ENCODE data around the gene MAB21L3. TPM values are rescaled to one million over a fixed set of nuclear protein-coding genes. Genes with fewer than 3 reads are reported as not detected.

The MAB21L3 gene
- total and polyA plus RNA-seq, 2 donors (not counting 3 experiments of a cell fraction or from before 2014, with no cell fraction given) = not detected

DNA sequence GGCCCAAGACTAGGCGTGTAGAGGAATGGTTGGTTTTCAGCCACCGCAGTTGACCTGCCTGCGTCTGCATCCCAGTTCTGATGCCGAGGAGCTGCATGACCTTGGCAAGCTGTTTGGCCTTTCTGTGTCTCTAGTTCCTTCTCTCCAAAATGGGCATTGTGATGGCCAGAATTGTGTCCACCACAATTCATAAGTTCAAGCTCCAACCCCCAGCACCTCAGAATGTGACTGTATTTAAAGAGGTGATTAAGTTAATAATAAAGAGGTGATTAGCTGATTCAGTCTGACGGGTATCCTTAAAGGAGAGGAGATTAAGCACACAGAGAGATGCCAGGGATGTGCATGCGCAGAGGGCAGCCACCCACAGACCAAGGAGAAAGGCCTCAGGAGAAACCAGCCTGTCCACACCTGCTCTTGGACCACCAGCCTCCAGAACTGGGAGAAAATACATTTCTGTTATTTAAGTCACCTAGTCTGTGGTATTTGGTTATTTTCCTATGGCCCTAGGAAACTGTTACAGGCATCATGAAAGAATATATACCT is 28.5 kb downstream of the MAB21L3 start:
- H3K4me2 ChIP-seq (ENCODE audit: insufficient read depth, low read length) = no peak overlapping the region
- peaks cover 0 to 10% of the 10 kb centered on the region in 2 experiments for H3K27me3 ChIP-seq (ENCODE audit: control insufficient read depth in 2 of 2, insufficient read depth in 2 of 2, low read length in 2 of 2)
- no peaks in the 10 kb centered on the region for H4K20me1 ChIP-seq (replicated peaks; ENCODE audit: control insufficient read depth, extremely low read depth, insufficient read depth, low read length)
- no peaks in the 10 kb centered on the region for H3K36me3 ChIP-seq (ENCODE audit: control insufficient read depth in 2 of 2, extremely low read depth in 1 of 2, insufficient read depth in 2 of 2, low read length in 2 of 2)
- FAIRE-seq (no peak), DNase-seq (ENCODE audit: low read depth, low spot score) (no peak)
- no peak overlapping the region for H3K4me3 ChIP-seq (replicated peaks in 1 of 3; ENCODE audit: insufficient read depth in 1 of 3, low read depth in 1 of 3, low read length in 3 of 3)
- H3K9me1 ChIP-seq (replicated peaks; ENCODE audit: control insufficient read depth, extremely low read depth, insufficient read depth, low read length) = no peaks in the 10 kb centered on the region
- TF ChIP-seq POLR2AphosphoS5 (IDR thresholded peaks at IDR 0.05; ENCODE audit: insufficient read depth, low read depth, low read length) = no peak
- no peak for TF ChIP-seq FOS (IDR thresholded peaks at IDR 0.05; ENCODE audit: borderline replicate concordance, insufficient read depth, low read length)
- TF ChIP-seq POLR2A (IDR thresholded peaks at IDR 0.05; ENCODE audit: low read depth, low read length) = no peak
- TF ChIP-seq JUN (IDR thresholded peaks at IDR 0.05; ENCODE audit: borderline replicate concordance, insufficient read depth, insufficient read length, low read depth) = no peak
- no peak for TF ChIP-seq MYC (IDR thresholded peaks at IDR 0.05; ENCODE audit: low read depth, low read length)
- TF ChIP-seq CTCF (IDR thresholded peaks at IDR 0.05; ENCODE audit: extremely low read depth in 1 of 2, insufficient read depth in 1 of 2, low read depth in 1 of 2, low read length in 2 of 2) = no peak
- no peak for TF ChIP-seq GATA2 (IDR thresholded peaks at IDR 0.05; ENCODE audit: insufficient read depth, insufficient read length, low read depth, low read length)
- TF ChIP-seq EZH2 (IDR thresholded peaks at IDR 0.05; ENCODE audit: borderline replicate concordance, low read depth, low read length, severe bottlenecking) = no peak
- TF ChIP-seq, protein P1, sequence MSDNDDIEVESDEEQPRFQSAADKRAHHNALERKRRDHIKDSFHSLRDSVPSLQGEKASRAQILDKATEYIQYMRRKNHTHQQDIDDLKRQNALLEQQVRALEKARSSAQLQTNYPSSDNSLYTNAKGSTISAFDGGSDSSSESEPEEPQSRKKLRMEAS (IDR thresholded peaks at IDR 0.05; ENCODE audit: insufficient read depth, insufficient read length) = no peak
- H3K9me3 ChIP-seq (replicated peaks; ENCODE audit: control insufficient read depth, insufficient read depth, low read length) = no peaks in the 10 kb centered on the region
- no peaks in the 10 kb centered on the region for H3K79me2 ChIP-seq (ENCODE audit: control insufficient read depth, insufficient read depth, low read length)
- intact Hi-C loops (cut with micrococcal nuclease) (loop anchor here (1.0 to 2.0 kb wide), 5 partner anchors 13 to 431 kb away; partner anchors contain the start of gene CD58), dilution Hi-C loops (cut with MboI; ENCODE audit: extremely low pct_ligation_motif_present, low sequenced_read_pairs) (no loop called here)
- H3K4me1 ChIP-seq (ENCODE audit: control insufficient read depth, extremely low read depth, insufficient read depth, low read length) = peaks cover 2% of the 10 kb centered on the region
- H3K9ac ChIP-seq (replicated peaks; ENCODE audit: extremely low read depth, insufficient read depth, low read length) = no peak overlapping the region
- no peak overlapping the region for H2AFZ ChIP-seq (ENCODE audit: low read depth, low read length)
- ChIA-PET CTCF (interaction anchor here (0.8 to 6.9 kb wide), 45 partner anchors 9 to 533 kb away, joined by 3 to 479 read pairs (median 6); no protein-coding TSS in a partner anchor), POLR2A (interaction anchor here (1.2 to 2.0 kb wide), 2 partner anchors 346 to 359 kb away, joined by 4 to 6 read pairs; no protein-coding TSS in a partner anchor)
- H3K27ac ChIP-seq (ENCODE audit: insufficient read depth, low read depth, low read length) = no peak overlapping the region
- BruUV-seq (replicated peaks) = no TSS peak

Measured in endothelial cell of umbilical vein (primary cell).